Liver (tissue), 9 donors: ENCODE data around the gene RASGRF2. TPM values are rescaled to one million over a fixed set of nuclear protein-coding genes. Genes with fewer than 3 reads are reported as not detected.

Experiments
- DNase-seq: peaks from one replicate; pipeline ENCODE4 v3.0.0-alpha.2; 2017; ENCODE audit warnings: low spot score
- H3K27ac ChIP-seq, 2 donors: one replicate each; pipeline ENCODE4 v1.7.0; 2013; ENCODE audit warnings: inconsistent platforms in 2 of 2, low read length in 2 of 2, control low read depth in 1 of 2, low read depth in 1 of 2, mild to moderate bottlenecking in 1 of 2
- H3K27me3 ChIP-seq, 4 donors: one replicate each; pipeline versions ENCODE4 v1.6.1 to v1.7.0; 2013; ENCODE audit warnings: low read length in 3 of 4, inconsistent platforms in 1 of 4, mild to moderate bottlenecking in 1 of 4, moderate library complexity in 1 of 4; ENCODE audit not compliant: control insufficient read depth in 4 of 4, insufficient read depth in 4 of 4
- H3K36me3 ChIP-seq, 4 donors: one replicate each; pipeline versions ENCODE4 v1.6.1 to v1.7.0; 2013; ENCODE audit warnings: low read length in 3 of 4, mild to moderate bottlenecking in 3 of 4, low read depth in 1 of 4, moderate library complexity in 1 of 4; ENCODE audit not compliant: control insufficient read depth in 4 of 4, insufficient read depth in 3 of 4
- H3K4me1 ChIP-seq, 4 donors: one replicate each; pipeline versions ENCODE4 v1.6.1 to v1.7.0; 2013; ENCODE audit warnings: low read length in 3 of 4, mild to moderate bottlenecking in 3 of 4, moderate library complexity in 1 of 4; ENCODE audit not compliant: control insufficient read depth in 4 of 4, insufficient read depth in 4 of 4
- H3K4me3 ChIP-seq, 3 donors: one replicate each; pipeline versions ENCODE4 v1.6.1 to v1.7.0; 2013; ENCODE audit warnings: low read length in 3 of 3, control low read depth in 1 of 3, low read depth in 1 of 3, mild to moderate bottlenecking in 1 of 3
- H3K9ac ChIP-seq, 2 donors: one replicate each; pipeline ENCODE4 v1.7.0; 2013; ENCODE audit warnings: low read length in 2 of 2, mild to moderate bottlenecking in 2 of 2, moderate library complexity in 2 of 2, control low read depth in 1 of 2, low read depth in 1 of 2
- H3K9me3 ChIP-seq, 4 donors: one replicate each; pipeline versions ENCODE4 v1.6.1 to v1.7.0; 2013; ENCODE audit warnings: low read length in 3 of 4; ENCODE audit not compliant: control insufficient read depth in 4 of 4
- ATF3 ChIP-seq: IDR thresholded peaks from 2 replicates; pipeline ENCODE4 v1.6.1; 2016; ENCODE audit warnings: antibody characterized with exemption
- FOXA2 ChIP-seq: IDR thresholded peaks from 2 replicates; pipeline ENCODE4 v1.6.1; 2016; ENCODE audit warnings: antibody characterized with exemption
- HNF4A ChIP-seq, 2 donors: conservative IDR thresholded peaks; 2 replicates each; pipeline ENCODE4 v1.6.1; 2016; ENCODE audit warnings: antibody characterized with exemption in 2 of 2, mild to moderate bottlenecking in 2 of 2
- HNF4G ChIP-seq: IDR thresholded peaks from 2 replicates; pipeline ENCODE4 v1.6.1; 2016; ENCODE audit warnings: antibody characterized with exemption
- RAD21 ChIP-seq, 2 donors: IDR thresholded peaks; 2 replicates each; pipeline ENCODE4 v1.6.1; 2016; ENCODE audit warnings: antibody characterized with exemption in 2 of 2, mild to moderate bottlenecking in 2 of 2
- RXRA ChIP-seq, 2 donors: IDR thresholded peaks; 2 replicates each; pipeline ENCODE4 v1.6.1; 2017 to 2018; ENCODE audit warnings: antibody characterized with exemption in 2 of 2, mild to moderate bottlenecking in 1 of 2
- TAF1 ChIP-seq: conservative IDR thresholded peaks from 2 replicates; pipeline ENCODE4 v1.6.1; 2016; ENCODE audit warnings: antibody characterized with exemption, mild to moderate bottlenecking
- YY1 ChIP-seq: IDR thresholded peaks from 2 replicates; pipeline ENCODE4 v1.6.1; 2016; ENCODE audit warnings: antibody characterized with exemption, mild to moderate bottlenecking
- ZBTB33 ChIP-seq: IDR thresholded peaks from 2 replicates; pipeline ENCODE4 v1.6.1; 2016; ENCODE audit warnings: antibody characterized with exemption
- WGBS: extraction: QIAGEN DNeasy Blood & Tissue Kit; methylation state at CpG from one replicate; pipeline ENCODE4 v1.1.7; 2013; 5-methylcytosine and 5-hydroxymethylcytosine counted together
- polyA plus RNA-seq, 2 donors: library from polyadenylated mRNA; stranded (reverse) in 1 of 2; unstranded in 1 of 2; fragments of 200-250 nt in 1 of 2; fragments of >200 nt in 1 of 2; fragmentation: Nextera tagmentation in 1 of 2; extraction: Ambion mirVana in 1 of 2; gene quantifications; one replicate each; pipeline versions ENCODE4 v1.2.1 to v1.2.3, GENCODE V29; 2013 to 2015
- total RNA-seq, 2 donors: library from RNA; depleted of rRNA; stranded (reverse); fragments of >200 nt; gene quantifications; one replicate each; pipeline ENCODE4 v1.2.3, GENCODE V29; 2014
- TF ChIP-seq, protein P1 (sequence below): IDR thresholded peaks from 2 replicates; pipeline ENCODE4 v1.6.1; 2016; ENCODE audit warnings: antibody characterized with exemption, mild to moderate bottlenecking
- TF ChIP-seq, protein P2 (sequence below): fragments of 150-350 bp; IDR thresholded peaks from 2 replicates; pipeline ENCODE4 v1.5.1; 2017; ENCODE audit warnings: improper control_type of control experiment, low read depth, low read length; ENCODE audit not compliant: missing input control
- donor health status: healthy.
- donor health status: healthy.
- donor health status: healthy.
- donor health status: healthy.
- donor health status: healthy.

Gene RASGRF2
- total and polyA plus RNA-seq, 4 donors, result 0.12 to 3.3 (median 0.23) TPM

GRCh38 chr5:81070571-81071255 lies 110.5 kb downstream of the RASGRF2 start (continued):
- TF ChIP-seq ATF3, result no peak
- TF ChIP-seq TAF1, result no peak
- no peak for TF ChIP-seq HNF4G
- no peak for TF ChIP-seq FOXA2
- no peak for TF ChIP-seq YY1

DNA sequence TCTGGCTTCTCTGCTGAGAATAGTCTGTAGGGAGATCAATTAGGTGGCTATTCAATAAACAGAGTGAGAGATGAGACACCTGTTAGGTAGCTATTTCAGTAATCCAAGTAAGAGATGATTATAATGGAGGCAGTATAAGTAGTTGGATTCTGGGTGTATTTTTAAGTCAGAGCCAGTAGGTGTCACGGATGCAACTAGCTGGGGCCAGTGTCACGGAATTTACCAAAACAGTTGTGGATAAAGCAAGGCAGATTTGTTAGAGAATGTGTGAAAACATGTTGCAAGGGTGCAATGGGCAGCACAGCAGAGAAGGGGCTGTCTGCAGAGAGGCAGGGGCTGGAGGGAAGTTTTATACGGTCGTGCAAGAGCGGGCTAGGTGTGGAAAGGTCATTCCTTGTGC lies 114.9 kb downstream of the RASGRF2 start:
- 92% methylated on average over 5 of the region's 5 CpGs for WGBS
- no peak for DNase-seq

More for the DNA sequence above, 114.9 kb downstream of the RASGRF2 start:
- peaks cover 1 to 12% (median 4%) of the 10 kb centered on the region in 4 donors for H3K9me3 ChIP-seq
- TF ChIP-seq RXRA (IDR thresholded peaks at IDR 0.05) (no peak), ZBTB33 (no peak), HNF4A (conservative IDR thresholded peaks at IDR 0.05) (no peak), HNF4G (no peak), TAF1 (no peak), RAD21 (IDR thresholded peaks at IDR 0.05) (no peak)
- TF ChIP-seq, protein P1, sequence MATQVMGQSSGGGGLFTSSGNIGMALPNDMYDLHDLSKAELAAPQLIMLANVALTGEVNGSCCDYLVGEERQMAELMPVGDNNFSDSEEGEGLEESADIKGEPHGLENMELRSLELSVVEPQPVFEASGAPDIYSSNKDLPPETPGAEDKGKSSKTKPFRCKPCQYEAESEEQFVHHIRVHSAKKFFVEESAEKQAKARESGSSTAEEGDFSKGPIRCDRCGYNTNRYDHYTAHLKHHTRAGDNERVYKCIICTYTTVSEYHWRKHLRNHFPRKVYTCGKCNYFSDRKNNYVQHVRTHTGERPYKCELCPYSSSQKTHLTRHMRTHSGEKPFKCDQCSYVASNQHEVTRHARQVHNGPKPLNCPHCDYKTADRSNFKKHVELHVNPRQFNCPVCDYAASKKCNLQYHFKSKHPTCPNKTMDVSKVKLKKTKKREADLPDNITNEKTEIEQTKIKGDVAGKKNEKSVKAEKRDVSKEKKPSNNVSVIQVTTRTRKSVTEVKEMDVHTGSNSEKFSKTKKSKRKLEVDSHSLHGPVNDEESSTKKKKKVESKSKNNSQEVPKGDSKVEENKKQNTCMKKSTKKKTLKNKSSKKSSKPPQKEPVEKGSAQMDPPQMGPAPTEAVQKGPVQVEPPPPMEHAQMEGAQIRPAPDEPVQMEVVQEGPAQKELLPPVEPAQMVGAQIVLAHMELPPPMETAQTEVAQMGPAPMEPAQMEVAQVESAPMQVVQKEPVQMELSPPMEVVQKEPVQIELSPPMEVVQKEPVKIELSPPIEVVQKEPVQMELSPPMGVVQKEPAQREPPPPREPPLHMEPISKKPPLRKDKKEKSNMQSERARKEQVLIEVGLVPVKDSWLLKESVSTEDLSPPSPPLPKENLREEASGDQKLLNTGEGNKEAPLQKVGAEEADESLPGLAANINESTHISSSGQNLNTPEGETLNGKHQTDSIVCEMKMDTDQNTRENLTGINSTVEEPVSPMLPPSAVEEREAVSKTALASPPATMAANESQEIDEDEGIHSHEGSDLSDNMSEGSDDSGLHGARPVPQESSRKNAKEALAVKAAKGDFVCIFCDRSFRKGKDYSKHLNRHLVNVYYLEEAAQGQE, result no peak
- TF ChIP-seq, protein P2, sequence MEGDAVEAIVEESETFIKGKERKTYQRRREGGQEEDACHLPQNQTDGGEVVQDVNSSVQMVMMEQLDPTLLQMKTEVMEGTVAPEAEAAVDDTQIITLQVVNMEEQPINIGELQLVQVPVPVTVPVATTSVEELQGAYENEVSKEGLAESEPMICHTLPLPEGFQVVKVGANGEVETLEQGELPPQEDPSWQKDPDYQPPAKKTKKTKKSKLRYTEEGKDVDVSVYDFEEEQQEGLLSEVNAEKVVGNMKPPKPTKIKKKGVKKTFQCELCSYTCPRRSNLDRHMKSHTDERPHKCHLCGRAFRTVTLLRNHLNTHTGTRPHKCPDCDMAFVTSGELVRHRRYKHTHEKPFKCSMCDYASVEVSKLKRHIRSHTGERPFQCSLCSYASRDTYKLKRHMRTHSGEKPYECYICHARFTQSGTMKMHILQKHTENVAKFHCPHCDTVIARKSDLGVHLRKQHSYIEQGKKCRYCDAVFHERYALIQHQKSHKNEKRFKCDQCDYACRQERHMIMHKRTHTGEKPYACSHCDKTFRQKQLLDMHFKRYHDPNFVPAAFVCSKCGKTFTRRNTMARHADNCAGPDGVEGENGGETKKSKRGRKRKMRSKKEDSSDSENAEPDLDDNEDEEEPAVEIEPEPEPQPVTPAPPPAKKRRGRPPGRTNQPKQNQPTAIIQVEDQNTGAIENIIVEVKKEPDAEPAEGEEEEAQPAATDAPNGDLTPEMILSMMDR, result no peak
- H3K4me3 ChIP-seq, result no peak overlapping the region
- no peaks in the 10 kb centered on the region for H3K36me3 ChIP-seq
- no peak overlapping the region for H3K27ac ChIP-seq
- no peak overlapping the region for H3K9ac ChIP-seq
- H3K4me1 ChIP-seq, result no peaks in the 10 kb centered on the region
- no peaks in the 10 kb centered on the region for H3K27me3 ChIP-seq
